GOT3 (cell line): ENCODE results near the gene GPC2.
A peak's percentile ranks its signal among the peaks of the same experiment; 100 is the strongest.
"Not testable (repeated sequence)": the region's sequence is repeated elsewhere in the genome, so short reads cannot be mapped to it uniquely, and the experiment has no call there.

Source experiments
- DNase-seq: peaks from one replicate; lab custom pipeline; 2025; ENCODE audit warnings: mixed read lengths; lab: John Stamatoyannopoulos, UW

The GPC2 gene

DNA sequence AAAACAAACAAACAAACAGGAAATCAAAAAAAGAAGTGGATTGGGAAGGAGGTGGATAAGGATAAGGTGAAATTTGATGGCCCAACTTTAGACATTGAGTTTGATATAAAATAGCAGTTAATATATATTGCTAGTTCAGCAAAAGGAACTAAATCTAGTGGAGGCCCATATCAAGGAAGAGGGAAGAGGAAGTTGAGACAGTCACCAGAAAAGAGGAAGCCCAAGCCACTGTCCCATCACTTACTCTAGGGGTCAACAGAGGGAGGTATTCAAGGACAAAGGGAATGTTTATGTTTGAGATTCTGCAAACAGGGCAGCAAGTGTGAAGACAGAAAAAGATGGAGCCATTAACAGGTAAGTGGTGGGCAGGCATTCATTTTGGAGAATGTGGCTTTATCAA lies 24.8 kb downstream of the GPC2 start:
- no peak for DNase-seq

DNA sequence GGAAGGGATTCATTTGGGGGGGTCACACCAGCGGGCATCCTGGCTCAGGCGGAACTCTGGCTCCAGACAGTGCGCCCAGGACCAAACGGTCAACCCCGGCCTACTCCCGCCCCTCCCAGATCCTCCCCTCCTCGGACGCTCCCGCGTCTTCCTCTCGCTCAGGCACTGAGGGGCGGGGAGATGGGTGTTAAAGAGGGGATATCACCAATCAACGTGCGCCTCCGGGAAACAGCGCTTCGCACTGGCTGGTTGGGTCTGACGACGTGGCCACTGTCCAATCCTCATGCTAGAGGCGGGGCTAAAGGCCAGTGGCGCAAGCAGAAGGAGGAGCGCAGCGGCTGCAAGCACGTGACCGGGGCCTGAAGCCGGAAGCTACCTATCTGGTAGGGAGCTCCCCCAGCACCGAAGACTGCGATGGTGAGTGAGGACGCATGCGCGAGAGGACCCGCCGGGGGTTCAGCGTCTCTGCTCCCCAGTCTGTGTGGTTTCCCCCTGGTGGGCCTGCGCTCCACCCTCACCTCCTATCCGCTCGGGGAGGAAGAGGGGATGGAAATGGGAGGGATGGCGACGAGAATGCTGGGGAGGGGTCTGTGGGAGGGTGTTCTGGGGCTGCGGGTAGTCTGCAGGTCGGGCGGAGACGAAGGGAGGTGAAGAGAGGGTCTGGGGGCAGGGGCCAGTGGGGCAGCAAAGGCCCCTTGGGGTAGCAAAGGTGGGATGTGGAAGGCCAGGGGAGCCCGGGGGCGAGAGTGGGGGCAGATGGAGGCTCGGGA lies 28.4 kb downstream of the GPC2 start, which contains the start of gene LAMTOR4:
Gene LAMTOR4, plus strand, starts transcription at position 360 of the 770 bp plus-strand sequence. Its CDS starts 55 bp downstream, at position 415.
- peak; percentile 88 for DNase-seq

DNA sequence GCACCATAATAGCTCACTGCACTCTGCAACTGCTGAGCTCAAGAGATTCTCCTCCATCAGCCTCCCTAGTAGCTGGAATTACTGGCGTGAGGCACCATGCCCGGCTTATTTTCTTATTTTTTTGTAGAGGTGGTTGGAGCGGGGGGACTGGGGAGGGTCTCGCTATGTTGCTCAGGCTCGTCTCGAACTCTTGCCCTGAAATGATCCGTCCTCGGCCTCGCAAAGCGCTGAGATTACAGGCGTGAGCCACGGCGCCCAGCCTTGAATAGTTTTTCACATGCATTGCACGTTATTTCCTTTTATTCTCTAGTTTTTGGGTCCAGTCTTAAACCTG lies 29.0 kb downstream of the GPC2 start:
- DNase-seq, result no peak

DNA sequence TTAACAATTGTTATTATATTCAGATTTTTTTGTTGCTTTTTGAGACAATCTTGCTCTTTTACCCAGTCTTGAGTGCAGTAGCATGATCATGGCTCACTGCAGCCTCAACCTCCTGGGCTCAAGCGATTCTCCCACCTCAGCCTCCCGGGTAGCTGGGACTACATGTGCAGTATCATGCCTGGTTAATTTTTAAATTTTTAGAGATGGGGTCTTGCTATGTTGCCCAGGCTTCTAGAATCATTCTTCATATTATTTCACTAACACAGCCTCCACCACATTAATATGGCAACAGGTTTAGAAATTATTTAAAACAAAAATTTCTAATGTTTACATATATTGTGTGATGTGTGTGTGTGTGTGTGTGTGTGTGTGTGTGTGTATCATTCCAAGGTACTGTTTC lies 29.9 kb downstream of the GPC2 start:
- DNase-seq, result no peak

DNA sequence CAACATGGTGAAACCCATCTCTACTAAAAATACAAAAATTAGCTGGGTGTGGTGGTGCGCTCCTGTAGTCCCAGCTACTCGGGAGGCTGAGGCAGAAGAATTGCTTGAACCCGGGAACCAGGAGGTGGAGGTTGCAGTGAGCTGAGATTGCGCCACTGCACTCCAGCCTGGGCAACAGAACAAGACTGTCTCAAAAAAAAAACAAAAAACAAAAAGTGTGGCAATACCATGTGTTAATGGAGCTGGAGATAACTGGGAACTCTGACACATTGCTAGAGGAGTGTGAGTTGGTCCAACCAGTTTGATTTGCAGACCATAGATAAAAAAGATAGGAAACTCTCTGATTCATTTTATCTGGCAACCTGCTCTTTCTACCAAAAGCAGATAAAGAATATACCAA lies 30.8 kb downstream of the GPC2 start:
- DNase-seq, result not testable (repeated sequence)

DNA sequence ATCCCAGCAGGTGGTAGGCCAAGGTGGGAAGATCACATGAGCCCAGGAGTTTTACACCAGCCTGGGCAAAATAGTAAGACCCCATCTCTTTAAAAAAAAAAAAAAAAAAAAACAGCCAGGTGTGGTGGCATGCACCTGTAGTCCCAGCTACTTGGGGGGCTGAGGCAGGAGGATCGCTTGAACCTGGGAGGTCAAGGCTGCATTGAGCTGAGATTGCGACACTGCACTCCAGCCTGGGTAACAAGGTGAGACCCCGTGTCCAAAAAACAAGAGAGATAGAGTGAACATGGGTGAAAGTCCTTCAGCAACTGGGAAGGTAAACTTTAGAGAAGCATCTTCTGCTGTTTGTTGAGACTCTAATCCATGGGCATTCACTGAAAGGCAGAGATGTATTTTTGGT lies 34.7 kb downstream of the GPC2 start:
- DNase-seq, result no peak

DNA sequence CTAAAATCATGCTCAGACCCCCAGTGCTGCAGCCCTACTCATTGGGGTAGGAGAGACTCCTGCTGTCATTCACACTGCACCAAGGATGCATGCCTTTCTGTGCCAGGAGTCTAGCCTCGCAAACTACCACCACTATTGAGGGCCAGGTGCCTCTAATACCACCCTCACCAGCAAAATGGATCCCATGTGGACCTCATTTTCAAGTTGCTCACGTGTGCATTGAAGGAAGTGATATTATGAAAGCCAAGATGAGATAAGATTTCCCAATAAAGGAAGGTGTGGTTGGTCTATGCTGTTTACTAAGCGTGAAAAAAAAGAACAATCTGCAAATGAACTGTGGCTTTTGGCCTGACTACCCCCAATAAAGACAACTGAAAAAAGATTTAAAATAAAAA lies 35.6 kb downstream of the GPC2 start:
- DNase-seq, result no peak

DNA sequence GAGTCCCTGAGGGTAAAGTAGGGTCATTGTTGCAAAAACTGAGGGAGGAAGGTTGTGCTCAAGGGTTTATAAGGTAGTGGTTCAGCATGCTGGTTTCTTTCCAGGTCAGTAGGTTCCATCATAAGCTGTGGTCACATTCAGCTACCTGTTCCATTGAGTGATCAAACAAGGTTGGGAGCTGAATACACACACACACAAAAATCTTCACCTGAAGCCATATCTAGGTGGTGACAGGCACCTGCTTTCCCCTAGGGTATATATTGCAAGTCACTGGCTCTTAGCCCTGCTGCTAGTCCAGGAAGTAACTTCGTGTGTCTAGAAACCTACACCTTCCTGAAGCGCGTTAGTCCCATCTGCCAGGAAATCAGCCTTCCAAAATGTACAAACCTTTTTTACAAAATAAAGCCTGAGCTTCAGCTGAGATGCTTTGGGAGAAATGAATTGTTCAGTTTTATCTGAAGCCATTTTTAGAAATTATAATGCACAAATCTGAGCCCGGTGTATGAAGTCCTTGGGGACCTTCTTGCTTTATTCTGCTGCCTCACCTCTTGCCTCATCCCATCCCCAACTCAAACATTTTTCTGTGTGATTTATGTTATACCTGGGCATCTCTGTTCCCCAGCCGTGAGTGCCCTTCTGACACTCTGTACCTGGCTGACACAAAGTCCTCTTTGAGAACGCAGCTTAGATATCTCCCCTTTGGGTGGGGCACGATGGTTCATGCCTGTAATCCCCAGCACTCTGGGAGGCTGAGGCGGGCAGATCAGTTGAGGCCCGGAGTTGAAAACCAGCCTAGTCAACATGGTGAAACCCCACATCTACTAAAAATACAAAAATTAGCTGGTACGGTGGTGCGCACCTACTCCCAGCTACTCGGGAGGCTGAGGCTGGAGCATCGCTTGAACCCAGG lies 39.1 kb downstream of the GPC2 start:
- DNase-seq, result no peak

DNA sequence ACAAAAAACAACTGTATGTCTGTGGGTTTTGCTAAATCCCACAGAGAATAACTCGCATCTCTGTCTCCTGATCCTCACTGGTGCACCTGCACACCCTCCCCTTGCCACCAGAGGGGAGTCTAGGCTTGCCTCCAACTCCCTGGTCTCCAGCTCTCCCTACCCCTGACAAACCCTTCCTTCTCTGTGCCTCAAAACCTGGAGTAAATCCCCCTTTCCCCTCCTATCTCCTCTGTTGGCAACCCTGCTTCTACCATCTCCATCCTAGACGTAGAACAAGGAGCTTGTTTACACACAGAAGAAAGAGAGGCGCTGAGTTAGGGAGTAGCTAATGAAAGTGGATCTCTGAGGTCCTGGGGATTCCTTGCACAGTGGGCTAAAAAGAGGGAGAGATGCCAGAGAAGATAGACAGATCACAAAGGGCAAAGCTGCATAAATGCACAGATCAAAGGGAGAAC lies 44.5 kb downstream of the GPC2 start:
- no peak for DNase-seq

DNA sequence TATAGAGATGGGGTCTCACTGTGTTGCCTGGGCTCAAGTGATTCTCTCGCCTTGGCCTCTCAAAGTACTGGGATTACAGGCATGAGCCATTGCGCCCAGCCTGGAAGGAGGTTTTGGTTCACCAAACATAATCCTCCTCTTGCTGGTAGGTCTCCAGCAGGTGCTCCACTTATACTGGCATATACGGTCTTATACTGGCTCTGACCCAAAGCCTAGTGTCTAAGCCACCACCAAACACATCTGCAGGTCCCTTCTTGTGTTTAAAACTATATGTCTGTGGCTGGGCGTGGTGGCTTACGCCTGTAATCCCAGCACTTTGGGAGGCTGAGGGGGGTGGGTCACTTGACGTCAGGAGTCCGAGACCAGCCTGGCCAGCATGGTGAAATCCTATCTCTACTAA lies 45.1 kb downstream of the GPC2 start:
- DNase-seq, result no peak

DNA sequence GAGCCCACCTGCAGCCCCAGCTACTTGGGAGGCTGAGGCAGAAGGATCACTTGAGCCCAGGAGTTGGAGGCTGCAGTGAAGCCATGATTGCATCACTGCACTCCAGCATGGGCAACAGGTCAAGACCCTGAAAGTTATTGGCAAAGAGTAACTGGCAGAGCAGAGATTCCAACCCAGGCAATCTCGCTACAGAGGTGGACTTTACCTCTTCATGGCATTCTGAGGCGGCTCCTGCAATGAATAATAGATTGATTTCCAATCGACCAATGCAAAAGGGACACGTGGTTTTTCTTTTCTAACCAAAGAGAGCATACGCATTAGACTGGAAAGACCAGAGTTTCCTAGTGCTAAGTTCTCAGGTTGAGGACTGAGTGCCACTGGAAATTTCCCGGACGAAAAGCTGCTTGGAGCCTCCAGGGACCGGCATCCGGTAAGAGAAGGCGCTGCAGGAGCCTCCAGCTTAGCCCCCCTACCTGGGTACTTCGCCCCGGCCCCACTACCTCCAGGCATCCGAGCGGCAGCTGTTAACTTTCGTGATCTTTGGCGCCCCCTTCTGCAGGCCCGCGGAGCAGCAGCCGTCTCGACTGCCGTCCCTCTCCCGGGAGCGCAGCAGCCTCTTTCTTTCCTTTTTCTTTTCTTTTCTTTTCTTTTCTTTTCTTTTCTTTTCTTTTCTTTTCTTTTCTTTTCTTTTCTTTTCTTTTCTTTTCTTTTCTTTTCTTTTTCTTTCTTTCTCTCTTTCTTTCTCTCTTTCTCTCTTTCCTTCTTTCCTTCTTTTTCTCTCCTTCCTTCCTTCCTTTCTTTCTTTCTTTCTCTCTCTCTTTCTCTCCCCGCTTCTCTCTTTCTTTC lies 46.4 kb downstream of the GPC2 start:
- peak; percentile 15 for DNase-seq

DNA sequence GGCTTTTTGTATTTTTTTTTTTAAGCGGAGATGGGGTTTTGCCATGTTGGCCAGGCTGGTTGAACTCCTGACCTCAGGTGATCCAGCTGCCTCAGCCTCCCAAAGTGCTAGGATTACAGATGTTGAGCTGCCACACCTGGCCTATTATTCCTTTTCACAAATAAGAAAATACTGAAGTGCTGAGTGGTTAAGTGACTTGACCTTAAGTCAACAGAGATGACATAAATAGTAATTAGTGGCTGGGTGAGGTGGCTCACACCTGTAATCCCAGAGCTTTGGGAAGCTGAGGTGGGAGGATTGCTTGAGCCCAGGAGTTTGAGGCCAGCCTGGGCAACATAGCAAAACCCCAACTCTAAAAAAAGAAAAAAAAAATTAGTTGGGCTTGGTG lies 47.0 kb downstream of the GPC2 start:
- not testable (repeated sequence) for DNase-seq

DNA sequence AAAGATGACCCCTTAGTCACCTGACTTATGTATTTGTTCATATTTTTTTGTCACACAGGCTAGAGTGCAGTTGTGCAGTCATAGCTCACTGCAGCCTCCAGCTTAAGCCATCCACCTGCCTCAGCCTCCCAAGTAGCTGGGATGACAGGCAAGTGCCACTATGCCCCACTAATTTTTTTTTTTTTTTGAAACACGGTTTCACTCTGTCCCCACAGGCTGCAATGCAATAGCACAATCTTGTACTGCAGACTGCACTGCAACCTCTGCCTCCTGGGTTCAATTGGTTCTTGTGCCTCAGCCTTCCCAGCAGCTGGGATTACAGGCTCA lies 48.6 kb downstream of the GPC2 start:
- DNase-seq, result no peak

DNA sequence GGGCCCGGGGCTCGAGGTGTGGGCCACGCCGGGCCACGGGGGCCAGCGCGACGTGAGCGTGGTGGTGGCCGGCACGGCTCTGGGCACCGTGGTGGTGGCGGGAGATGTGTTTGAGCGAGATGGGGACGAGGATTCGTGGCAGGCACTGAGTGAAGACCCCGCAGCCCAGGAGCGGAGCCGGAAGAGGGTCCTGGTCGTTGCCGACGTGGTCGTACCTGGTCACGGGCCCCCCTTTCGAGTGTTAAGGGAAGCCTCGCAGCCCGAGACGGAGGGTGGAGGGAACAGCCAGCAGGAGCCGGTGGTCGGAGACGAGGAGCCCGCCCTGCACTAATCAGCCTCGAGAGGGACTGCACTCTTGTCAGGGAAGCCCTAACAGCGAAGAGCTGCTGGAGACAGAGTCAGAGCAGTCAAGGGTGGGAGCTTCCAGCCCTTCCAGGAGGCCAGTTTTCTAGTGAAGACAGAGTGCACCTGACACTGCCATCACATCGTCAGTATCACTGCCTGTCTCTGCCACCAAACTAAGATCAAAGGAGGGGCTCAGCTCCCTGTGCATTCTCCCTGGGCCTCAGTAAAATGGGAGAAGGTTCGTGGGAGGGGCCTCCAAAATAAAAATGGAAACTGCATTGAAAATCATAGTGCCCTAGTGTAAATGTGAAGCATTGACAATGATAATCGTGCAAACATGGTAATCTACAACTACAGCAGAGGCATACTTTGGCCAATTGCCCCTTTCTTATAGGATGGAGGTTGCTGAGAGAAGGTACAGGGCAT lies 49.1 kb downstream of the GPC2 start:
- DNase-seq, result no peak

DNA sequence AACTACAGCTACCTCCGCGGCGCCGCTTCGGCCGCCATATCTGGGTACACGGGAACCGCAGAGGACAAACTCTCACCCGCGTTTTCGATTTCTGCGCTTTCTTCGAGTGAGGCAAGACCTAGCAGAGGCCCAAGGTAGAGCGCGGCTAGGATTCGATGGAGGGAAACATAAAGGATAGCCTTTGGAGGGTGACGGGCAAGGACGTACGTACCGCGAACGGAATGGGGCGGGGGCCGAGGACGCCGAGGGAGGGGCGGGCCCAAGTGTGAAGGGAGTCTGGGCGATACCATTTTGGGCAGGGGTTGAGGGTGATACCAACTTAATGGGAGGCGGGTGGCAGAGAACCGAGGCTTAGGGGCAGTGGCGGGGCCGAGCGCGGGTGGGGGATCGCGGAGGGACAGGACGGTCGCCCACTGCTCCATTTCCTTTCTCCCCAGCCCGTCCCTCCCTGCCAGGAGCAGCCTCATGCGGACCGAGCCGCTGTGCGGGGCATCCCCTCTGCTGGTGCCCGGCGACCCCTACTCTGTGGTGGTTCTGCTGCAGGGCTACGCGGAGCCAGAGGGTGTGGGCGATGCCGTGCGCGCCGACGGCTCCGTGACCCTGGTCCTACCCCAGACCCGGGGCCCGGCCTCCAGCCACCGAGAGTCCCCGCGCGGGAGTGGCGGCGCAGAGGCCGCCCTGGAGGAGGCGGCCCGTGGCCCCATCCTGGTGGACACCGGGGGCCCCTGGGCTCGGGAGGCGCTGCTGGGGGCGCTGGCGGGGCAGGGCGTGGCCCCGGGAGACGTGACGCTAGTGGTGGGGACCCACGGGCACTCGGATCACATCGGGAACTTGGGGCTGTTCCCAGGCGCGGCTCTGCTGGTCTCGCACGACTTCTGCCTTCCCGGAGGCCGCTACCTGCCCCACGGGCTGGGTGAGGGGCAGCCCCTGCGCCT lies 50.0 kb downstream of the GPC2 start, which contains the start of gene MBLAC1:
Gene MBLAC1, plus strand, starts transcription at position 37 of the 935 bp plus-strand sequence. Its CDS starts 429 bp downstream, at position 466.
- peak; percentile 59 for DNase-seq

DNA sequence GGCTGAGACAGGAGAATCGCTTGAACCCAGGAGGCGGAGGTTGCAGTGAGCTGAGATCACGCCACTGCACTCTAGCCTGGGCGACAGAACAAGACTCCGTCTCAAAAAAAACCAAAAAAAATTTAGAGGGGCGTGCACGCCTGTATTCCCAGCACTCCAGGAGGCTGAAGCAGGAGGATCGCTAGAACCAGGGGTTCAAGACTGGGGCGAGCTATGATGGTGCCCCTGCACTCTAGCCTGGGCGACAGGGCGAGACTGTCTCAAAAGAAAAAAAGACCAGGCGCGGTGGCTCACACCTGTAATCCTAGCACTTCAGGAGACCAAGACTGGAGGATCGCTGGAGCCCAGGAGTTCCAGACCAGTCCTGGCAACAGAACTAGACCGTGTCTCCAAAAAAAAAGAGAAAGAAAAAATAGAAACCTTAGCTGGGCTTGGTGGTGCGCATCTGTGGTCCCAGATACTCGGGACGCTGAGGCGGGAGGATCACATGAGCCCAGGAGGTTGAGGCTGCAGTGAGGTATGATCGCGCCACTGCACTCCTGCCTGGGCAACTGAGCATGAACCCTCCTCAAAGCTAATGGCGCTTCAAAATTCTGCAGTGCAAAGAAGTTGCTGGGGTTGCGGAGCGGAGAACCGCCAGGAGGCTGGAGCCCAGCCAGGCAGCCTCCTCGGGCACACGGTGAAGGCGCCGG lies 50.8 kb downstream of the GPC2 start:
- no peak for DNase-seq

DNA sequence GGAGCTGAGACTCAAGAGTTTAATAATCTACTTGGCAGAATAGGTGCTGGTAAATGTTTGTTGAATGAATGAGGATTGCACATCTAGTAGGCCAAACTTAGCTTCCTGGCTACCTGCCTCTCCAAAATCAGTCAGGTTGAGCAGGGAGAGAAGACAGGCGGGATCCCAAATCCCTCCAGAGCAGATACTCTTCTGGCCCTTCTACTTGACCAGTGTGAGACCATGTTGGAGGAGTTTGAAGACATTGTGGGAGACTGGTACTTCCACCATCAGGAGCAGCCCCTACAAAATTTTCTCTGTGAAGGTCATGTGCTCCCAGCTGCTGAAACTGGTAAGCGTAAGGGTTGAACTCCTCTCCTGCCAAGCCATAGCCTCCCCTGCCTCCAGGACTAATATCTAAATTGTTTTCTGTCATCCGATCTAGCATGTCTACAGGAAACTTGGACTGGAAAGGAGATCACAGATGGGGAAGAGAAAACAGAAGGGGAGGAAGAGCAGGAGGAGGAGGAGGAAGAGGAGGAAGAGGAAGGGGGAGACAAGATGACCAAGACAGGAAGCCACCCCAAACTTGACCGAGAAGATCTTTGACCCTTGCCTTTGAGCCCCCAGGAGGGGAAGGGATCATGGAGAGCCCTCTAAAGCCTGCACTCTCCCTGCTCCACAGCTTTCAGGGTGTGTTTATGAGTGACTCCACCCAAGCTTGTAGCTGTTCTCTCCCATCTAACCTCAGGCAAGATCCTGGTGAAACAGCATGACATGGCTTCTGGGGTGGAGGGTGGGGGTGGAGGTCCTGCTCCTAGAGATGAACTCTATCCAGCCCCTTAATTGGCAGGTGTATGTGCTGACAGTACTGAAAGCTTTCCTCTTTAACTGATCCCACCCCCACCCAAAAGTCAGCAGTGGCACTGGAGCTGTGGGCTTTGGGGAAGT lies 52.6 kb downstream of the GPC2 start:
- no peak for DNase-seq

DNA sequence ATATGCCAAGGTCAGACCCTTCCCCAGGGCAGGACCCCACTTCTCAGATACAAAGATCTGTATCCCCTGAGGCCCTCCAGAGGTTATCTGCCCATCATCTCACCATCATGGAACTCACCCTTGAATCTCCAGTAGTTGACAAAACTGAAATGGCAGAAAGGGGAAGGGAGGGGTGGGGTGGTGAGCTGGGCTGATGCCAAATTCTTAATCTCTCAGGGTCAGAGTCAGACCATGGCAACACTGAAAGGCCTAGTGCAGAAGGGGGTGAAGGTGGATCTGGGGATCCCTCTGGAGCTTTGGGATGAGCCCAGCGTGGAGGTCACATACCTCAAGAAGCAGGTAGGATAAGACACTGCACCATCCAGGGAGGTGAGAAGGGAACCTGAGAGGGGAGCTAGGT lies 54.6 kb downstream of the GPC2 start:
- no peak for DNase-seq

DNA sequence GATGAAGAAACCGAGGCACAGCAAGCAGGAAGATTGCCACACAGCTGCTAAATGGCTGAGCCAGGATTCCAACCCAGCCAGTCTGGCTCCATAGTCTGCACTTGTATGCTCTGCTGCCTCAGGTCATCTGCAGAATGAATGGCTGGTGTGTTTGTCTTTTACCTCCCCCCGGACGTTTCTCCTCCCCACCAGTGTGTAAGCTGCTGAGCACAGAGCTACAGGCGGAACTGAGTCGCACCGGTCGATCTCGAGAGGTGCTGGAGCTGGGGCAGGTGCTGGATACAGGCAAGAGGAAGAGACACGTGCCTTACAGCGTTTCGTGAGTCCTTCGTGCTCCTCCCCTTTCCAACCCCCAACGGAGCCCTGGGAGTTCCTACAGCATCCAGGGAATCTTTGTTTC lies 55.1 kb downstream of the GPC2 start:
- no peak for DNase-seq
